GM12892 (cell line): ENCODE measurements around the gene SPATA31D1.

Source experiments
- POLR2A ChIP-seq: IDR thresholded peaks from 2 replicates; pipeline ENCODE4 v1.6.1; 2011; ENCODE audit warnings: low read depth, low read length, control low read depth
- POLR2AphosphoS5 ChIP-seq: IDR thresholded peaks from 2 replicates; pipeline ENCODE4 v1.6.1; 2011; ENCODE audit warnings: low read depth, low read length, control low read depth

- TF ChIP-seq POLR2A (no peak), POLR2AphosphoS5 (no peak)
These were observed 43.1 kb downstream of the SPATA31D1 start for GRCh38 chr9:82031538-82032280.
